ENCODE data around the gene PITPNC1. TPM values are rescaled to one million over a fixed set of nuclear protein-coding genes. Genes with fewer than 3 reads are reported as not detected.

The PITPNC1 gene
- total and polyA plus RNA-seq, 12 donors: 6.6 to 28.0 (median 11.5) TPM

- H3K9me3 ChIP-seq: peaks cover 0 to 15% (median 11%) of the 10 kb centered on the region in 11 donors
- ATAC-seq (no peak), DNase-seq (no peak)
- WGBS, 2 donors: 65 to 74% methylated on average over 2 of the region's 2 CpGs
- TF ChIP-seq, protein P1, sequence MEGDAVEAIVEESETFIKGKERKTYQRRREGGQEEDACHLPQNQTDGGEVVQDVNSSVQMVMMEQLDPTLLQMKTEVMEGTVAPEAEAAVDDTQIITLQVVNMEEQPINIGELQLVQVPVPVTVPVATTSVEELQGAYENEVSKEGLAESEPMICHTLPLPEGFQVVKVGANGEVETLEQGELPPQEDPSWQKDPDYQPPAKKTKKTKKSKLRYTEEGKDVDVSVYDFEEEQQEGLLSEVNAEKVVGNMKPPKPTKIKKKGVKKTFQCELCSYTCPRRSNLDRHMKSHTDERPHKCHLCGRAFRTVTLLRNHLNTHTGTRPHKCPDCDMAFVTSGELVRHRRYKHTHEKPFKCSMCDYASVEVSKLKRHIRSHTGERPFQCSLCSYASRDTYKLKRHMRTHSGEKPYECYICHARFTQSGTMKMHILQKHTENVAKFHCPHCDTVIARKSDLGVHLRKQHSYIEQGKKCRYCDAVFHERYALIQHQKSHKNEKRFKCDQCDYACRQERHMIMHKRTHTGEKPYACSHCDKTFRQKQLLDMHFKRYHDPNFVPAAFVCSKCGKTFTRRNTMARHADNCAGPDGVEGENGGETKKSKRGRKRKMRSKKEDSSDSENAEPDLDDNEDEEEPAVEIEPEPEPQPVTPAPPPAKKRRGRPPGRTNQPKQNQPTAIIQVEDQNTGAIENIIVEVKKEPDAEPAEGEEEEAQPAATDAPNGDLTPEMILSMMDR (IDR thresholded peaks at IDR 0.05): no peak
- H3K27me3 ChIP-seq: no peaks in the 10 kb centered on the region
- peak overlapping the region in 1 of 10 donors; percentile 36 for H3K27ac ChIP-seq
- no peak overlapping the region for H3K4me3 ChIP-seq
- intact Hi-C loops (cut with DNase I): loop anchor here in 1 of 10 donors (10.0 kb wide), 1 partner anchor 191 kb away; no protein-coding TSS in a partner anchor
- no peaks in the 10 kb centered on the region for H3K36me3 ChIP-seq
- peaks cover 0 to 42% (median 3%) of the 10 kb centered on the region in 9 donors for H3K4me1 ChIP-seq
Observed at GRCh38 chr17:67504182-67504581, 127.1 kb downstream of the PITPNC1 start.

- WGBS, 2 donors: 93 to 94% methylated on average over 8 of the region's 8 CpGs
- peaks cover 0 to 15% (median 11%) of the 10 kb centered on the region in 11 donors for H3K9me3 ChIP-seq
- H3K4me1 ChIP-seq: peaks cover 0 to 52% (median 8%) of the 10 kb centered on the region in 9 donors
- no peak overlapping the region for H3K4me3 ChIP-seq
- intact Hi-C loops (cut with DNase I): loop anchor here in 1 of 10 donors (10.0 kb wide), 1 partner anchor 188 kb away; no protein-coding TSS in a partner anchor
- ATAC-seq: no peak
- no peaks in the 10 kb centered on the region for H3K27me3 ChIP-seq
- DNase-seq: no peak
- H3K36me3 ChIP-seq: no peaks in the 10 kb centered on the region
- H3K27ac ChIP-seq: no peak overlapping the region
- TF ChIP-seq, protein P1 (IDR thresholded peaks at IDR 0.05): no peak
Observed at GRCh38 chr17:67506966-67507365, 129.9 kb downstream of the PITPNC1 start.

DNA sequence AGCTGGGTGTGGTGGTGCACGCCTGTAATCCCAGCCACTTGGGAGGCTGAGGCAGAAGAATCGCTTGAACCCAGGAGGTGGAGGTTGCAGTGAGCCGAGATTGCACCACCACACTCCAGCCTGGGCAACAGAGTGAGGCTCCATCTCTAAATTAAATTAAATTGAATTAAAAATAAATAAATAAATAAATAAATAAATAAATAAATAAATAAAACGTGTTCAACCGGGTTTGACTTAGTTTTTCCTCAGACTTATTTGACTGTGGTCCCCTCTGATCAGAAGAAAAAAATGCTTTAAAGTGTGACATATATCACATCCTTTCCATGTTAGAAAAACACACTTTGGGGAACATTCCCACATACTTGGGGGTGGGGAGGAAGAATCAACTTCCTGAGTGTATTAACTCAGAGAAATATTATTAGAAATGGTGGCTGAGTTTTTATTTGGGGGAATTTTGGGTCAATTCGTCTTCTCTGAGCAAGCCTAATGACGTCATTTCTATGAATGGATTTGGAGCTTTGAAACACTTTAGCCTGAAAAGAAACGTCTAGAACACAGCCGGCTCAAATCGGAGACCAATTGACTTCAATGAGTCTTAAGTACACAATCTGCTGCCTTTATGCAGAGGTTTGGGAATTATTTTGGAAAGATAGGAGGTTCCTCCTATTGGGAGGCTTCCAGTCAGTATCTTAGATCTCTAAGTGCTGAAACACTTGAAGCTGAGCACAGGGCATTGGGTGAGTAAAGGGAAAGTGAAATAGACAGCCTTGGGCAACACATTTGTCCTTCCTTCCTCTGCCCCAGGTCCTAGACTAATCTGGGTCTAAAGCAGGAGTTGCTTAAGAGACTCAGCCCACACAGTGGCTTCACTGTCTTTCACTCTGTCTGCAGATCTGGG is 132.6 kb downstream of the PITPNC1 start:
- H3K27me3 ChIP-seq: no peaks in the 10 kb centered on the region
- H3K9me3 ChIP-seq: peaks cover 0 to 15% (median 11%) of the 10 kb centered on the region in 11 donors
- intact Hi-C loops (cut with DNase I): loop anchor here in 1 of 10 donors (10.0 kb wide), 1 partner anchor 185 kb away; no protein-coding TSS in a partner anchor
- whole genome bisulfite sequencing, 2 donors: 64 to 65% methylated on average over 10 of the region's 10 CpGs
- H3K4me3 ChIP-seq: peak overlapping the region in 1 of 10 donors; percentile 8
- TF ChIP-seq, protein P1 (IDR thresholded peaks at IDR 0.05): no peak
- DNase-seq (no peak), ATAC-seq (peak in 7 of 8 donors; percentile 11 to 95 (median 61))
- peak overlapping the region in 5 of 10 donors; percentile 17 to 83 (median 24) for H3K27ac ChIP-seq
- H3K36me3 ChIP-seq: no peaks in the 10 kb centered on the region
- peaks cover 0 to 32% (median 9%) of the 10 kb centered on the region in 9 donors for H3K4me1 ChIP-seq

DNA sequence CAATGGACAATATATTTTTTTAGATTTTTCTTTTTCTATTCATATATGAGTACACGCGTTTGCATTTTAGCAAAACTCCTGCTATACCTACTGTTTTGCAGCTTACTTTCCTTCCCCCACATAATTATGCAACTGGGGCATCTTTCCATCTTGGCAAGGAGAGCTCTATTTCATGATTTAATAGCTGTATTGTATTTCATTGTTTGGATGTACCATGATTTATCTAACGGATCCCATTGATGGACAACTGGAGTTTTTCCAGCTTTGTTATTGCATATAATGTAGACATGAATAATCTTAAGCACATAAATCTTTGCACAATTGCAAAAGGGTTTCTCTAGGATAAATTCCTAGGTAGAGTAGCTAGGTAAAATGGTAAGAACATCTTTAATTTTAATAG is 133.9 kb downstream of the PITPNC1 start:
- H3K4me1 ChIP-seq: peaks cover 0 to 41% (median 22%) of the 10 kb centered on the region in 9 donors
- no peaks in the 10 kb centered on the region for H3K27me3 ChIP-seq
- 84 to 90% methylated on average over 3 of the region's 3 CpGs for WGBS, 2 donors
- peaks cover 0 to 15% (median 11%) of the 10 kb centered on the region in 11 donors for H3K9me3 ChIP-seq
- intact Hi-C loops (cut with DNase I): no loop called here
- ATAC-seq (no peak), DNase-seq (no peak)
- TF ChIP-seq, protein P1 (IDR thresholded peaks at IDR 0.05): no peak
- no peaks in the 10 kb centered on the region for H3K36me3 ChIP-seq
- no peak overlapping the region for H3K4me3 ChIP-seq
- no peak overlapping the region for H3K27ac ChIP-seq
